OCI-LY1 (cell line): ENCODE measurements around the gene ABCB11.

Experiments
- CTCF ChIP-seq: fragments of 200-600 bp; sonication (generic), shearing (Covaris generic); IDR thresholded peaks from 2 replicates; pipeline ENCODE4 v1.5.1; 2017; ENCODE audit warnings: mild to moderate bottlenecking, antibody characterized with exemption, low read length, moderate library complexity, mixed read lengths
- EZH2 ChIP-seq: fragments of 200-600 bp; sonication (generic), shearing (Covaris generic); IDR thresholded peaks from 2 replicates; pipeline ENCODE4 v1.8.0; 2017; ENCODE audit warnings: borderline replicate concordance, mixed run types, mild to moderate bottlenecking, antibody characterized with exemption, low read length, moderate library complexity, mixed read lengths

GRCh38 chr2:168977608-168978007 lies 53.5 kb downstream of the ABCB11 start:
- TF ChIP-seq EZH2 (no peak), CTCF (no peak)
